Naive thymus-derived CD8-positive, alpha-beta T cell (primary cell): ENCODE results near the gene OSBPL2. TPM values are rescaled to one million over a fixed set of nuclear protein-coding genes. Genes with fewer than 3 reads are reported as not detected.

Experiments used
- ATAC-seq, 2 donors: fragments of 150-1000 bp; cut with Tn5 transposase in 1 of 2; sonication (Bioruptor Pico), chemical (Tn5 transposase) in 1 of 2; 1 replicate in 1 of 2; 2 replicates in 1 of 2; pipeline ENCODE4 v1.10.0; 2021; ENCODE audit warnings: mild to moderate bottlenecking in 2 of 2, moderate library complexity in 2 of 2
- POLR2A ChIA-PET: fragments of 350-600 bp; sonication (Branson Sonifier 250); formaldehyde crosslinking; loops from one replicate; lab custom pipeline; 2021; ENCODE audit warnings: antibody characterized with exemption; lab: Charles Lee
- DNase-seq, 10 donors: peaks; one replicate each; pipeline versions ENCODE4 v3.0.0 to v3.0.0-alpha.2; 2020 to 2022
- H3K27ac Mint-ChIP-seq, 10 donors: one replicate each; pipeline ENCODE4 v1.8.0; 2020 to 2022; ENCODE audit warnings: mild to moderate bottlenecking in 10 of 10, mixed read lengths in 10 of 10, moderate library complexity in 4 of 10, inconsistent platforms in 1 of 10
- H3K27me3 Mint-ChIP-seq, 5 donors: one replicate each; pipeline ENCODE4 v1.8.0; 2021 to 2022; ENCODE audit warnings: mixed read lengths in 5 of 5
- H3K36me3 Mint-ChIP-seq, 3 donors: one replicate each; pipeline ENCODE4 v1.8.0; 2020 to 2022; ENCODE audit warnings: mixed read lengths in 3 of 3, mild to moderate bottlenecking in 2 of 3, inconsistent platforms in 1 of 3
- H3K4me1 Mint-ChIP-seq, 4 donors: one replicate each; pipeline ENCODE4 v1.8.0; 2021 to 2022; ENCODE audit warnings: mixed read lengths in 4 of 4
- H3K4me3 Mint-ChIP-seq, 10 donors: one replicate each; pipeline ENCODE4 v1.8.0; 2020 to 2022; ENCODE audit warnings: mild to moderate bottlenecking in 10 of 10, mixed read lengths in 10 of 10, moderate library complexity in 6 of 10, inconsistent platforms in 1 of 10
- H3K9me3 Mint-ChIP-seq, 9 donors: one replicate each; pipeline ENCODE4 v1.8.0; 2020 to 2022; ENCODE audit warnings: mixed read lengths in 9 of 9, mild to moderate bottlenecking in 3 of 9, inconsistent platforms in 1 of 9, moderate library complexity in 1 of 9
- polyA plus RNA-seq, 3 donors: library from polyadenylated mRNA; unstranded; fragments of 300-500 nt; fragmentation: Illumina TruSeq; gene quantifications; one replicate each; pipeline ENCODE4 v1.2.3, GENCODE V29; 2021
- total RNA-seq, 8 experiments: library from RNA in 2 of 8; stranded (reverse) in 2 of 8; gene quantifications; one replicate each; pipeline ENCODE4 v1.2.3 and lab custom pipeline; 2021 to 2026

The OSBPL2 gene
- total and polyA plus RNA-seq, 5 experiments from 2014 or later: 15.4 to 74.5 (median 22.1) TPM

GRCh38 chr20:62275219-62275618 is 36.9 kb downstream of the OSBPL2 start:
- peaks cover 0 to 5% (median 0%) of the 10 kb centered on the region in 4 donors for H3K4me1 Mint-ChIP-seq
- no peaks in the 10 kb centered on the region for H3K27me3 Mint-ChIP-seq
- H3K4me3 Mint-ChIP-seq: no peak overlapping the region
- POLR2A ChIA-PET: no interaction called here
- DNase-seq: no peak
- H3K27ac Mint-ChIP-seq: peak overlapping the region in 1 of 10 donors; percentile 76
- H3K9me3 Mint-ChIP-seq: no peaks in the 10 kb centered on the region
- peaks cover 0 to 79% (median 10%) of the 10 kb centered on the region in 3 donors for H3K36me3 Mint-ChIP-seq
- no peak for ATAC-seq

- peaks cover 0 to 3% (median 0%) of the 10 kb centered on the region in 4 donors for H3K4me1 Mint-ChIP-seq
- no peaks in the 10 kb centered on the region for H3K27me3 Mint-ChIP-seq
- H3K36me3 Mint-ChIP-seq: peaks cover 0 to 89% (median 10%) of the 10 kb centered on the region in 3 donors
- ATAC-seq (no peak), DNase-seq (no peak)
- H3K9me3 Mint-ChIP-seq: no peaks in the 10 kb centered on the region
- POLR2A ChIA-PET: no interaction called here
- H3K4me3 Mint-ChIP-seq: no peak overlapping the region
- H3K27ac Mint-ChIP-seq: no peak overlapping the region
These were observed 38.1 kb downstream of the OSBPL2 start for GRCh38 chr20:62276439-62276838.

- Mint-ChIP-seq H3K27ac (peak overlapping the region in 1 of 10 donors; percentile 40), H3K4me1 (peaks cover 0 to 3% (median 0%) of the 10 kb centered on the region in 4 donors), H3K4me3 (no peak overlapping the region), H3K36me3 (peaks cover 0 to 92% (median 14%) of the 10 kb centered on the region in 3 donors), H3K9me3 (no peaks in the 10 kb centered on the region), H3K27me3 (no peaks in the 10 kb centered on the region)
- DNase-seq: no peak
- POLR2A ChIA-PET: no interaction called here
- ATAC-seq: no peak
These were observed 38.9 kb downstream of the OSBPL2 start for GRCh38 chr20:62277253-62277652.

GRCh38 chr20:62280303-62280702 is 42.0 kb downstream of the OSBPL2 start:
- no peaks in the 10 kb centered on the region for H3K27me3 Mint-ChIP-seq
- no peaks in the 10 kb centered on the region for H3K4me1 Mint-ChIP-seq
- no peak overlapping the region for H3K27ac Mint-ChIP-seq
- peaks cover 0 to 87% (median 12%) of the 10 kb centered on the region in 3 donors for H3K36me3 Mint-ChIP-seq
- H3K4me3 Mint-ChIP-seq: no peak overlapping the region
- ATAC-seq: no peak
- POLR2A ChIA-PET: no interaction called here
- no peak for DNase-seq
- no peaks in the 10 kb centered on the region for H3K9me3 Mint-ChIP-seq

- peaks cover 0 to 85% (median 12%) of the 10 kb centered on the region in 3 donors for H3K36me3 Mint-ChIP-seq
- DNase-seq (no peak), ATAC-seq (no peak)
- no peaks in the 10 kb centered on the region for H3K4me1 Mint-ChIP-seq
- H3K4me3 Mint-ChIP-seq: no peak overlapping the region
- POLR2A ChIA-PET: no interaction called here
- H3K9me3 Mint-ChIP-seq: no peaks in the 10 kb centered on the region
- H3K27ac Mint-ChIP-seq: no peak overlapping the region
- no peaks in the 10 kb centered on the region for H3K27me3 Mint-ChIP-seq
These were observed 43.0 kb downstream of the OSBPL2 start for GRCh38 chr20:62281161-62281933.

- H3K36me3 Mint-ChIP-seq: peaks cover 0 to 81% (median 12%) of the 10 kb centered on the region in 3 donors
- no peak for ATAC-seq
These were observed 43.8 kb downstream of the OSBPL2 start for GRCh38 chr20:62282103-62282502.

GRCh38 chr20:62282877-62283503 is 44.7 kb downstream of the OSBPL2 start:
- no peaks in the 10 kb centered on the region for H3K9me3 Mint-ChIP-seq
- ATAC-seq: no peak
- DNase-seq: no peak
- H3K27me3 Mint-ChIP-seq: no peaks in the 10 kb centered on the region
- H3K4me1 Mint-ChIP-seq: no peaks in the 10 kb centered on the region
- POLR2A ChIA-PET: interaction anchor here (0.6 kb wide), 1 partner anchor 19 kb away, joined by 5 read pairs; no protein-coding TSS in a partner anchor
- no peak overlapping the region for H3K27ac Mint-ChIP-seq
- peaks cover 0 to 74% (median 12%) of the 10 kb centered on the region in 3 donors for H3K36me3 Mint-ChIP-seq
- no peak overlapping the region for H3K4me3 Mint-ChIP-seq

More at GRCh38 chr20:62282103-62282502, 43.8 kb downstream of the OSBPL2 start:
- Mint-ChIP-seq H3K27ac (peak overlapping the region in 1 of 10 donors; percentile 56), H3K27me3 (no peaks in the 10 kb centered on the region), H3K9me3 (no peaks in the 10 kb centered on the region), H3K4me3 (no peak overlapping the region), H3K4me1 (no peaks in the 10 kb centered on the region)
- POLR2A ChIA-PET: no interaction called here
- no peak for DNase-seq

- ATAC-seq: no peak
These were observed 46.1 kb downstream of the OSBPL2 start for GRCh38 chr20:62284448-62284847.

GRCh38 chr20:62285151-62285550 is 46.8 kb downstream of the OSBPL2 start:
- POLR2A ChIA-PET: no interaction called here
- H3K27me3 Mint-ChIP-seq: no peaks in the 10 kb centered on the region
- no peak overlapping the region for H3K27ac Mint-ChIP-seq
- no peak for DNase-seq
- H3K9me3 Mint-ChIP-seq: no peaks in the 10 kb centered on the region
- no peak for ATAC-seq
- peaks cover 0 to 67% (median 12%) of the 10 kb centered on the region in 3 donors for H3K36me3 Mint-ChIP-seq
- no peak overlapping the region for H3K4me3 Mint-ChIP-seq
- H3K4me1 Mint-ChIP-seq: peaks cover 0 to 3% (median 0%) of the 10 kb centered on the region in 4 donors

More at GRCh38 chr20:62284448-62284847, 46.1 kb downstream of the OSBPL2 start:
- POLR2A ChIA-PET: no interaction called here
- Mint-ChIP-seq H3K4me1 (peaks cover 0 to 3% (median 0%) of the 10 kb centered on the region in 4 donors), H3K9me3 (no peaks in the 10 kb centered on the region), H3K36me3 (peaks cover 0 to 74% (median 12%) of the 10 kb centered on the region in 3 donors), H3K27ac (no peak overlapping the region), H3K4me3 (no peak overlapping the region), H3K27me3 (no peaks in the 10 kb centered on the region)
- DNase-seq: no peak

GRCh38 chr20:62285722-62286121 is 47.4 kb downstream of the OSBPL2 start:
- Mint-ChIP-seq H3K27ac (no peak overlapping the region), H3K4me1 (peaks cover 0 to 3% (median 0%) of the 10 kb centered on the region in 4 donors), H3K4me3 (no peak overlapping the region), H3K9me3 (no peaks in the 10 kb centered on the region), H3K27me3 (no peaks in the 10 kb centered on the region), H3K36me3 (peaks cover 0 to 64% (median 12%) of the 10 kb centered on the region in 3 donors)
- POLR2A ChIA-PET: no interaction called here
- DNase-seq (no peak), ATAC-seq (no peak)

GRCh38 chr20:62286493-62287064 is 48.3 kb downstream of the OSBPL2 start:
- peaks cover 0 to 64% (median 16%) of the 10 kb centered on the region in 3 donors for H3K36me3 Mint-ChIP-seq
- H3K27ac Mint-ChIP-seq: peak overlapping the region in 1 of 10 donors; percentile 29

GRCh38 chr20:62287129-62287528 is 48.8 kb downstream of the OSBPL2 start:
- no peaks in the 10 kb centered on the region for H3K27me3 Mint-ChIP-seq
- no peak overlapping the region for H3K27ac Mint-ChIP-seq
- no peaks in the 10 kb centered on the region for H3K9me3 Mint-ChIP-seq
- H3K4me3 Mint-ChIP-seq: no peak overlapping the region
- ATAC-seq (no peak), DNase-seq (no peak)
- POLR2A ChIA-PET: no interaction called here
- peaks cover 0 to 6% (median 4%) of the 10 kb centered on the region in 4 donors for H3K4me1 Mint-ChIP-seq
- H3K36me3 Mint-ChIP-seq: peaks cover 0 to 59% (median 13%) of the 10 kb centered on the region in 3 donors

More at GRCh38 chr20:62286493-62287064, 48.3 kb downstream of the OSBPL2 start:
- ATAC-seq (no peak), DNase-seq (no peak)
- POLR2A ChIA-PET: no interaction called here
- Mint-ChIP-seq H3K27me3 (no peaks in the 10 kb centered on the region), H3K4me3 (no peak overlapping the region), H3K4me1 (peaks cover 0 to 3% (median 3%) of the 10 kb centered on the region in 4 donors), H3K9me3 (no peaks in the 10 kb centered on the region)
